Breast epithelium (tissue), 4 donors: Measurements from ENCODE around the gene ERN1. TPM values are rescaled to one million over a fixed set of nuclear protein-coding genes. Genes with fewer than 3 reads are reported as not detected.
A peak's percentile ranks its signal among the peaks of the same experiment; 100 is the strongest.

Experiments
- DNase-seq, 2 donors: peaks; one replicate each; pipeline ENCODE4 v3.0.0-alpha.2; 2019; ENCODE audit warnings: low spot score in 2 of 2
- H3K27ac ChIP-seq, 2 donors: fragments of 200-600 bp; sonication (generic) in 1 of 2; one replicate each; pipeline ENCODE4 v1.5.1; 2016 to 2019; ENCODE audit warnings: mild to moderate bottlenecking in 1 of 2
- H3K27me3 ChIP-seq, 2 donors: fragments of 200-600 bp; sonication (generic) in 1 of 2; one replicate each; pipeline versions ENCODE4 v1.5.1 to v1.6.0; 2017 to 2019; ENCODE audit warnings: control low read depth in 1 of 2, mild to moderate bottlenecking in 1 of 2
- H3K36me3 ChIP-seq: fragments of 200-600 bp; one replicate; pipeline ENCODE4 v1.5.1; 2019
- H3K4me1 ChIP-seq, 2 donors: fragments of 200-600 bp; sonication (generic); one replicate each; pipeline ENCODE4 v1.5.1; 2016 to 2019; ENCODE audit warnings: control low read depth in 1 of 2
- H3K4me3 ChIP-seq, 3 donors: fragments of 200-600 bp; sonication (generic); 1 replicate in 2 of 3; 2 replicates in 1 of 3; pipeline ENCODE4 v1.5.1; 2016 to 2019; ENCODE audit warnings: mild to moderate bottlenecking in 3 of 3, moderate library complexity in 2 of 3
- H3K9me3 ChIP-seq, 2 donors: fragments of 200-600 bp; sonication (generic) in 1 of 2; one replicate each; pipeline ENCODE4 v1.5.1; 2016 to 2019; ENCODE audit warnings: control low read depth in 1 of 2
- POLR2A ChIP-seq: fragments of 450-650 bp; IDR thresholded peaks from one replicate; pipeline ENCODE4 v1.6.1; 2016; ENCODE audit warnings: antibody characterized with exemption, mild to moderate bottlenecking, moderate library complexity
- POLR2AphosphoS5 ChIP-seq, 3 donors: sonication (generic); formaldehyde crosslinking; IDR thresholded peaks; one replicate each; pipeline ENCODE4 v1.6.1; 2017; ENCODE audit warnings: antibody characterized with exemption in 3 of 3
- intact Hi-C: fragments of 100-400 bp; cut with DNase I; formaldehyde crosslinking; loops from one replicate; pipeline ENCODE4 v1.15.1; 2023; ENCODE audit warnings: low total_unique reads
- total RNA-seq, 3 donors: library from RNA; depleted of rRNA; stranded (reverse); fragments of >200 nt; gene quantifications; one replicate each; pipeline ENCODE4 v1.1.0, GENCODE V29; 2016
- TF ChIP-seq, protein P1 (sequence below), 3 donors: fragments of 450-650 bp; IDR thresholded peaks; one replicate each; pipeline ENCODE4 v1.5.1; 2016 to 2017; ENCODE audit warnings: antibody characterized with exemption in 3 of 3, mild to moderate bottlenecking in 3 of 3, moderate library complexity in 3 of 3

Gene ERN1
- total RNA-seq, 3 donors from 2014 or later = 13.1 to 40.8 (median 34.7) TPM

DNA sequence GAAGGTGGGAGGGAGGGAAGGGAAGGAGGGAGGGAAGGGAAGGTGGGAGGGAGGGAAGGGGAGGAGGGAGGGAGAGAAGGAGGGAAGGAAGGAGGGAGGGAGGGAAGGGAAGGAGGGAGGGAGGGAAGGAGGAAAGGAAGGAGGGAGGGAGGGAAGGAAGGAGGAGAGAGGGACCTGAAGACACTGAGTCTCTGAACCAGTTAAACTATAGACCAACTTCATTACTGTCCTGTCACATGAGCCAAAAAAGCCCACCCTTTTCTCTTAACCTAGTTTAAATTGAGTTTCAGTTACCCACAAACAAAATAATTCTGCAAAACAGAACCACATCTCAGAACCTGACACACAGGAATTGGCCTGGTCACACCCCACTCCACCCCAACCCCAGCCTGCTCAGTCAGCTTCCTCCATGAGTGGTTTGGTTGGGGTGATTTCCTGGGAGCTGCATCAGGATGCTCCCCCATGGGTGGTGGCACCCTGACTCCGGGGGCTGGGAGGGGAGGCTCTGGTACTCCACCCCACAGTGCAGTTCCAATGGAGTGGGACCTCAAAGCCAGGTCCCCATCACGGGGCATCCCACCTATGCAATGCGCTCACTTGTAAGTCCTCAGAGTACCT, 136.5 kb downstream of the ERN1 start:
- peaks cover 4 to 9% of the 10 kb centered on the region in 2 donors for H3K4me1 ChIP-seq
- H3K9me3 ChIP-seq = no peaks in the 10 kb centered on the region
- no peaks in the 10 kb centered on the region for H3K36me3 ChIP-seq
- no peak for TF ChIP-seq POLR2AphosphoS5 (IDR thresholded peaks at IDR 0.05)
- TF ChIP-seq, protein P1, sequence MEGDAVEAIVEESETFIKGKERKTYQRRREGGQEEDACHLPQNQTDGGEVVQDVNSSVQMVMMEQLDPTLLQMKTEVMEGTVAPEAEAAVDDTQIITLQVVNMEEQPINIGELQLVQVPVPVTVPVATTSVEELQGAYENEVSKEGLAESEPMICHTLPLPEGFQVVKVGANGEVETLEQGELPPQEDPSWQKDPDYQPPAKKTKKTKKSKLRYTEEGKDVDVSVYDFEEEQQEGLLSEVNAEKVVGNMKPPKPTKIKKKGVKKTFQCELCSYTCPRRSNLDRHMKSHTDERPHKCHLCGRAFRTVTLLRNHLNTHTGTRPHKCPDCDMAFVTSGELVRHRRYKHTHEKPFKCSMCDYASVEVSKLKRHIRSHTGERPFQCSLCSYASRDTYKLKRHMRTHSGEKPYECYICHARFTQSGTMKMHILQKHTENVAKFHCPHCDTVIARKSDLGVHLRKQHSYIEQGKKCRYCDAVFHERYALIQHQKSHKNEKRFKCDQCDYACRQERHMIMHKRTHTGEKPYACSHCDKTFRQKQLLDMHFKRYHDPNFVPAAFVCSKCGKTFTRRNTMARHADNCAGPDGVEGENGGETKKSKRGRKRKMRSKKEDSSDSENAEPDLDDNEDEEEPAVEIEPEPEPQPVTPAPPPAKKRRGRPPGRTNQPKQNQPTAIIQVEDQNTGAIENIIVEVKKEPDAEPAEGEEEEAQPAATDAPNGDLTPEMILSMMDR (IDR thresholded peaks at IDR 0.05) = no peak
- no peak overlapping the region for H3K4me3 ChIP-seq
- peaks cover 0 to 7% of the 10 kb centered on the region in 2 donors for H3K27me3 ChIP-seq
- DNase-seq = peak in 1 of 2 donors; percentile 50
- intact Hi-C loops = no loop called here
- no peak overlapping the region for H3K27ac ChIP-seq

DNA sequence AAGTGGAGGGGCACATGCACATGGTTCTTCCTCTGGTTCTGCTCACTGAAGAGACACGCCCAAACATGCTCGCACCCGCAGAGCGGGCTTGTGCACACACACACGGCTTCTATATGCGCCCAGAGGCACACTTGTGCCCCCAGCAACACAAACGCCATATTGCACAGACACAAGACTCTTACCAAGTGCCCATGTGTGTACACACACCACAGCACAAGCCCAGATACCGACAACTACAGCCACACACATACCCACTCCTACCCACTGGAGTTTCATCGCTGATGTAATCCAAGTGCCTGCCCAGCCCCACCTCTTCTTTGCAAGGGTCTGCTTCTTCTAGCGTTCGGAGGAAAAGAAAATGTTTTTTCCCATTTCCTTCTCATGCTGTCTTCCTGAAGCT, 138.3 kb downstream of the ERN1 start:
- no peak overlapping the region for H3K4me3 ChIP-seq
- intact Hi-C loops = no loop called here
- no peak for TF ChIP-seq POLR2AphosphoS5 (IDR thresholded peaks at IDR 0.05)
- TF ChIP-seq, protein P1 (IDR thresholded peaks at IDR 0.05) = no peak
- no peak for TF ChIP-seq POLR2A
- H3K9me3 ChIP-seq = no peaks in the 10 kb centered on the region
- no peaks in the 10 kb centered on the region for H3K36me3 ChIP-seq
- no peak overlapping the region for H3K27ac ChIP-seq
- peak in 1 of 2 donors; percentile 24 for DNase-seq
- H3K4me1 ChIP-seq = peaks cover 0 to 9% of the 10 kb centered on the region in 2 donors
- peaks cover 0 to 7% of the 10 kb centered on the region in 2 donors for H3K27me3 ChIP-seq

DNA sequence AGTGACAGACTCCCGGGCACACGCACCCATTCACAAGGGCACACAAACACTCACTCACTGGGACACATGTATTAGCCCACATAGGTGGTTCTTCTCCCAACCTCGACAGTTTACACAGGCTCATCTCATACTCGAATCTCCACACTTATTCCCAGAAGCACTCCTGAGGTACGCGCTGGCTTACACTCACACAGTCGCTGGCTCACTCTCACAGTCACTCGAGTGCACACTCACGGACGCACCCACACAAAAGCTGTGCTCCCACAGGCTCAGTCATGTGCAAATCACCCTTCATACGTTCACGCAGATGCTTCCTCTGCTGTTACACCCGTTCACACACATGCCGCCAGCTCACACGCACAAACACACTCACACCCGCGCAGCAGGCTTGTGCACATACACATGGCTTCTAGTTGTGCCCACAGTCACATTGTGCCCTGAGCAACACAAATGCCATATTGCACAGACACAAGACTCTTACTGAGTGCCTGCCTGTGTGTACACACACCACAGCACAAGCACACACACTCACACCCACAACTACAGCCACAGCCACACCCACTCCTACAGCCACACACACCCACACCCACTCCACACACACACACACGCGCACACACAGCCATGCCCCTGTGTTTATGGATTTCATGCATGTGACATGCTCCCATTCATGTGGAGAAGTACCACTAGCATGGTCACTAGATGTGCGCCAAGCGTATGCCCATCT, 140.2 kb downstream of the ERN1 start:
- Histone ChIP-seq H3K4me3 (no peak overlapping the region), H3K36me3 (no peaks in the 10 kb centered on the region), H3K27me3 (peaks cover 0 to 7% of the 10 kb centered on the region in 2 donors), H3K27ac (no peak overlapping the region), H3K4me1 (peaks cover under 1 to 9% of the 10 kb centered on the region in 2 donors), H3K9me3 (no peaks in the 10 kb centered on the region)
- DNase-seq = no peak
- intact Hi-C loops = no loop called here
- TF ChIP-seq POLR2A (no peak), POLR2AphosphoS5 (IDR thresholded peaks at IDR 0.05) (no peak)
- TF ChIP-seq, protein P1 (IDR thresholded peaks at IDR 0.05) = no peak

Other genes with a start within 250 kb of the ERN1 start
- gene GH2, start 248.2 kb downstream of the ERN1 start, total RNA-seq = not detected
- not detected for gene CSH1, start 233.6 kb downstream of the ERN1 start, total RNA-seq
- not detected for gene CSHL1, start 218.9 kb downstream of the ERN1 start, total RNA-seq
- gene GH1, start 211.3 kb downstream of the ERN1 start, total RNA-seq = not detected
- 1 to 10 TPM; 2.2 to 7.9 (median 3.4) TPM for gene CD79B, start 197.8 kb downstream of the ERN1 start, total RNA-seq
- 10 to 100 TPM in 2 of 3 donors, 1 to 10 TPM in 1; 1.0 to 16.7 (median 10.2) TPM for gene SCN4A, start 157.2 kb downstream of the ERN1 start, total RNA-seq
- gene PRR29, start 131.8 kb downstream of the ERN1 start, total RNA-seq = 1 to 10 TPM in 1 of 3 donors, under 1 TPM in 2; 0.15 to 1.3 (median 0.16) TPM
- gene ICAM2, start 109.5 kb downstream of the ERN1 start, total RNA-seq = 100 to 1,000 TPM in 1 of 3 donors, 10 to 100 TPM in 2; 26.1 to 106 (median 32.2) TPM
- 10 to 100 TPM; 47.5 to 70.7 (median 69.6) TPM for gene TEX2, start 133.1 kb upstream of the ERN1 start, total RNA-seq